SK-N-MC (cell line): Measurements from ENCODE around the gene TNFRSF21.

ENCODE experiments used
- EZH2 ChIP-seq: fragments of 200-600 bp; sonication (generic); IDR thresholded peaks from one replicate; pipeline ENCODE4 v1.6.1; 2017; ENCODE audit warnings: antibody characterized with exemption
- POLR2AphosphoS5 ChIP-seq: IDR thresholded peaks from 2 replicates; pipeline ENCODE4 v1.6.1; 2012; ENCODE audit warnings: mild to moderate bottlenecking, low read depth, low read length, borderline replicate concordance

GRCh38 chr6:47319382-47319781, 9.7 kb upstream of the TNFRSF21 start:
- TF ChIP-seq EZH2 (no peak), POLR2AphosphoS5 (no peak)
